Suppressor macrophage treated with lipopolysaccharide for 4 hours (primary cell): ENCODE measurements around the gene SMAD1.
A peak's percentile ranks its signal among the peaks of the same experiment; 100 is the strongest.
"Not testable (repeated sequence)": the region's sequence is repeated elsewhere in the genome, so short reads cannot be mapped to it uniquely, and the experiment has no call there.

Experiments used
- DNase-seq: peaks from one replicate; pipeline ENCODE4 v3.0.0-alpha.2; 2020

The SMAD1 gene

GRCh38 chr4:145566086-145566708 is 84.5 kb downstream of the SMAD1 start:
- DNase-seq = no peak

GRCh38 chr4:145566768-145567167 is 85.1 kb downstream of the SMAD1 start:
- no peak for DNase-seq

GRCh38 chr4:145567516-145567915 is 85.9 kb downstream of the SMAD1 start:
- DNase-seq = no peak

GRCh38 chr4:145574546-145574945 is 92.9 kb downstream of the SMAD1 start:
- not testable (repeated sequence) for DNase-seq

GRCh38 chr4:145580906-145581305 is 99.3 kb downstream of the SMAD1 start:
- no peak for DNase-seq

GRCh38 chr4:145583191-145584055 is 101.8 kb downstream of the SMAD1 start:
- DNase-seq = no peak

GRCh38 chr4:145587088-145587754 is 105.6 kb downstream of the SMAD1 start:
- DNase-seq = no peak

GRCh38 chr4:145589381-145589780 is 107.7 kb downstream of the SMAD1 start:
- DNase-seq = not testable (repeated sequence)

- DNase-seq = peak; percentile 9
Measured at GRCh38 chr4:145589916-145590702, 108.5 kb downstream of the SMAD1 start.

- no peak for DNase-seq
Measured at GRCh38 chr4:145602129-145602760, 120.6 kb downstream of the SMAD1 start.

- DNase-seq = no peak
Measured at GRCh38 chr4:145605941-145606340, 124.3 kb downstream of the SMAD1 start.
